Stimulated activated CD8-positive, alpha-beta memory T cell treated with anti-CD3 and anti-CD28 coated beads, Interleukin-4, amount 100 ng/mL, for 24 hours (primary cell): Measurements from ENCODE around the gene NEBL.

ENCODE experiments used
- DNase-seq: peaks from one replicate; pipeline ENCODE4 v3.0.0-alpha.2; 2020; ENCODE audit warnings: low read depth

The NEBL gene

DNA sequence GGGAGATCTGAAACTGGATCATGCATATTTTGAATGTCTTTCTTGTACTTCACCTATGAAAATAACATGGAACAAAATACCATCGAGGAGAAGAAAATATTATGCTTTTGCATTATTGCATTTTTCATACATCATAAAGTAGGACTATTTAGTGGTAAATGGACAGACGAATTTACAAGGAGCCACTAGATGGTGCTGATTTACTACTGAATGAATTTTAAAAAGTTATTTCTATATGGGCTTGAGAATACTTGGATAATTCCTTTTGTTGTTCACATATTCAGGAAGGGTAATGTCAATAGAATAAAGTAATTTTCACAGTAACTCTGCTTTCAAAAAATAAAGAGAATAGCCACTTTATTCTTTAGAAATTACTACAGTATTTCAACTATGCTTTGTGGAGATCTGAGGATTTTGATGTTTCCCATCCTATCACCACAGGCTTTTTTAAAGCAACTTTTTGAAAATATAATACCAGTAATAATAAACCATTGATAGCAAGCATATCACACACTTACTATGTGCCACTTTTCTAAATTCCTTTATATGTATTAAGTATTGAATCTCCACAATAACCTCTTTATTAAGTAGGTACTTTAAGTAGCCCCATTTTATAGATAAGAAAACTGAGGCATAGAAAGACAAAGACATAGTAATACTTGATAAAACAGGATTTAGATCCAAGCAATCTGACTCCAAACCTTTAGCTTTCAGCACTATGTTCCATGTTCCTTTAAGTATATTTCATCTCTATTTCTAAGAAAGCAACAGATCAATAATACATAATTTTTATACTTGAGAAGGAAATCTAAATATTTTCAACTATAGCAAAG, 38.6 kb downstream of the NEBL start:
- no peak for DNase-seq

DNA sequence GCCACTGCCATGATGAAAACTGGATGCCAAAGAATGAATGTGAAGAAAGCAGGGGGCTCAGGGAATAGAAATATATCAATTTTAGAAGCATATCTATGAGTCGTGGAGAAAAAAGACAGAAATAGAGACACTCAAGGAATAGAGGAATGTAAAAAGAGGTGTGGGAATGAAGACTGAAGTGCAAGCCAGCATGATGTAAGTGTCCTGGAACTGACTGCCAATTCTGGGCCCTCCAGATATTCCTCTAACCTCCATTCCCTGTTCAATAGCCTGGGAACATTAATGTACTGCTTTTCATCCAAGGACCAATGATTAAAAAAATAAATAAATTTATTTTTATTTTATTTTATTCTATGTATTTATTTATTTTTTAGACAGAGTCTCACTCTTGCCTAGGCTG, 40.6 kb downstream of the NEBL start:
- no peak for DNase-seq

DNA sequence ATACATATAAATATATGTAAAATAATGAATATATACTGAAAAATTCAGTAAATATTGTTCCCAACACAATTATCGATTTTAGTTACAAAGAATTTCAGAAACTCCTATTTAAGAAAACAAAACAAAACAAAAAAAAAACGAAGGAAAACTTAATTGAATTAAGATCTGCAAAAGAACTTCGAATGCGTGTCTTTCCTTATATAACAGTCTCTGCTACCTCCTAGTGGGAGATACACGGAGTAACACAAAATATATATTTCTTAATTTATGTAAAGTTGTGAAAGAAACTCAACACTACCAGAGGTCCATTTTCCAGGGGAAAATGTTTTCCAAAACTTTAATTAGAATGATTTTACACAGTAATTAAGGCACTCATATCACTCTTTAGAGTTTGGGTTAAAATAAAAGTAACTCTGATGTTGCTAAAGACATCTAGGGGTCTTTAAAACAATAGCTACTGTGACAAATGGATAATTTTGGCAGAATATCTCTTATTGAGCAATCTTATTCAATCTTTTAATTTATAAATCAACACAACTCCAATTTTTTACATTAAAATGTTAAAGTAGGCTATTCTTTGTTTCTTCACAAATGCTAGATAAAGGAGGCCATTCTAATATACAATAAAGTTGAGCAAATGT, 41.6 kb downstream of the NEBL start:
- DNase-seq = no peak

DNA sequence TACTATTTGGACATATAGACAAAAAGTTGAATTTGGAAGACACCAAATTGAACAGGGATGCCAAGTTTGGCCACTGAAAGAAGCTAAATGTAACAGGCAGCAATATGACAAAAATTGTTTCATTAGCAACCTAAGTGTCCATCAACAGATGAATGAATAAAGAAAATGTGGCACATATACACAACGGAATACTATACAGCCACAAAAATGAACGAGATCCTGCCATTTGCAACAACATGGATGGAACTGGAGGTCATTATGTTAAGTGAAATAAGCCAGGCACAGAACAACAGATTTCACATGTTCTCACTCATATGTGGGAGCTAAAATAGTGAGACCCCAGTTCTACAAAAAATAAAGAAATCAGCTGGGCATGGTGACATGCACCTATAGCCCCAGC, 43.8 kb downstream of the NEBL start:
- DNase-seq = no peak

DNA sequence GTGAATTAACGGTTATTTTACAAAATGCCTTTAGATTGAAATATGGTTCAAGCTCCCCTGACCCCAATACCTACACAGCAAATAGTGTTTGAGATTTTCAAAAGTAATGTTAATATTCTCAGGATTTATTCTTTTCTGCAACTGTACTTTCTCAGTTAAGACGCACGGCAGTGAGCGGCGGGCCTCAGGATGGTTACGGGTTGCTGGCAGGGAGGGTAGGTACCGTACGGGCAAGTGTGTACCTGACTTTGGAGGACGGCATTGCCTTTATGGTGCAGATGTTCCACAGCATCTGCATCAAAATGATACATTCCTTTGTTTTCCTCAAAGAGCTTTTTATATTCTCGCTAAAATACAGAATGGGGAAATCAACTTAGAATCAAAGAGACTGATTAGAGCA, 44.8 kb downstream of the NEBL start:
- no peak for DNase-seq

DNA sequence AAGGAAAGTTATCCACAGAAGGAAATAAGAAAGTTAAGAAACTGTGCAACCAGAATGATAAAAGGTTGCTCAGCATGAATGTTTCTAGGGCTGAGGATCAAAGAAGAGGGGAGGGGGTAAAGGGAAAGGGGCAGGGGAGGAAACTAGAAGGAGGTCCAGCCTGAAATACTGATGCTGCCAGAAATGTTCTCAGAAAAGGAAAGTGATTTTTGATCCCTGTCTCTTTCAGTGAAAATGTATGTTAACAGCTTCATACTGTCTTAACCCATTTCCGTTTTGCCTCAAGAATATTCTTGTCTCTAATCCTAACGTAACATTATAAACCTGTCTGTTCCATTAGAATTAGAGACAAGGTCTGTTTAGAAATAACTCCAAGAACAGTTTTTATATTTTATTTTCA, 49.6 kb downstream of the NEBL start:
- no peak for DNase-seq

DNA sequence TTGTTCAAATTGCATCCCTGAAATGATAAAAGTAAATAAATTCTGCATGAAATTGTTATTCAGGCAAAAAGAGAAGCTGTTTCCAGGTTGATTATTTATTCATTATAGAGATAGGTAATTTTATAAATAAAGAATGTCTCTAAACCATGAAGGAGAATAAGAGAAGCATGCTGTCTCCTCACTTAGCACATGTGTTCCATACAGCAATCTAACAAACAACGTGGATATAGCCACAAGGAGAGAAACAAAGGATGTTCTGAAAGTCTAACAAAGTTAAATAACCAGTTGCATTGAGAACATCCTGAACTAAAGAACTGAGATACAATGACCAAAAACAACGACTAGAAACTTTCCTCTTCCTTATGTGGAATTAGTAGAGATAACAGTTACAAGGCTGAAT, 50.8 kb downstream of the NEBL start:
- DNase-seq = no peak

DNA sequence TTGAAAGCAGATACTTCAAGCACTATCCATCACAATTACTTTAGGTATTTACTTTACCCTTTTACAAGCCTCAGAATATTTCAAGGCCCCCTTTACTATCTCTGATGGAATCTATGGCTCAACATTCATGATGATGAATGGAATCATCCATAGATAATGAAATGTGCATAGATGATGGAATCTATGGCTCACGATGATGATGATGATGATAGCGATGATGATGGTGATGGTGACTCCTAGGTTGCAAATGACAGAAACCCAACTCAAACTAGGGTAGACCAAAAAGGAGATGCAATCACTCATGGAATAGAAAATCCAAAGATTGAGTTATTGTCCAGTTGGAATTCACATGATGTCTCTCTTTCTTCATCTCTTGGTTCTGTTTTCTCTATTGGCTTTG, 55.7 kb downstream of the NEBL start:
- no peak for DNase-seq

DNA sequence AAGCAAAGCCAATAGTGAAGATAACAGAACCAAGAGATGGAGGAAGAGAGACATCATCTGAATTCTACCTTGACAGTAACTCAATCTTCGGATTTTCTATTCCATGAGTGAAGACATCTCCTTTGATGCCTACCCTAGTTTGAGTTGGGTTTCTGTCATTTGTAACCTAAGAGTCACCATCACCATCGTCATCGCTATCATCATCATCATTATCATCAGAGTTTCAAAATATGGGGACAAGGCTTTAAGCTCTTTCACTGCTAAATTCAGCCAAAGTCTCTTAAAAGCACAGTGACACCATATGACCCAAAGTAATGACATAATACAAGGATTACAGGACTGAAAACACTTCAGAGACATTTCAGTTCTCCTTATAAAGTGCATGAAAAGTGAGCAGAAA, 57.2 kb downstream of the NEBL start:
- no peak for DNase-seq

DNA sequence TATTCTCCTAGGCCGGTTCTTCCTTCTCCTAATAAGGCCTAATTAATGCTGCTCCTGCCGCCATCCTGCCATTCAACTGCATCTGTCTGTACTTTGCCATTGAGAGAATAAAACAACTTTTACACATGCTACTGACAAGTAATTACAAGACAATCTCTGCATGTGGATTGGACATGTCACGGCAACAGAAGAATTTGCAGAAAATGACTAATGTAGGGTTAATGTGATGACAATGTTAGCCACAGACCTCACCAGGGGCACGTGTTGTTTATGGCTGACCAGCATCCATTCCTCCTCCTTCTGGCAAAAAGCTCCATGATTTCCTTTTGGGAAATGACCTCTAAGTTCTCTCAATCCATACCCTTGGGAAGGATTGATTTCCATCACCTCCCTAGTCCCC, 58.0 kb downstream of the NEBL start:
- no peak for DNase-seq

DNA sequence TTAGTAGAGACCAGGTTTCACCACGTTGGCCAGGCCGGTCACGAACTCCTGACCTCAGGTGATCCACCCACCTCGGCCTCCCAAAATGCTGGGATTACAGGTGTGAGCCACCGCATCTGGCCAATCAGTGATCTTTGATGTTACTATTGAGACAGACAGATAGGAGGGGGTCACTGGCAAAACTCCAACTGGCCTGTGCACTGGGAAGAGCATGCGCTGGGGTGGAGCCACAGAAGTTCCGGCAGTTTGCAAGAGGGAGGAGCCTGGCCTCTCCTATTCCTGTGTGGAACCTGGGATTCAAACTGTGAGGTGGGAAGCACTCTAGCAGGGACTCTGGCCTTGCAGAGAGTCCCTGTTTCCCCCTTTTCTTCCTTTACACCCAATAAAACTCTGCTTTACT, 60.7 kb downstream of the NEBL start:
- DNase-seq = no peak

DNA sequence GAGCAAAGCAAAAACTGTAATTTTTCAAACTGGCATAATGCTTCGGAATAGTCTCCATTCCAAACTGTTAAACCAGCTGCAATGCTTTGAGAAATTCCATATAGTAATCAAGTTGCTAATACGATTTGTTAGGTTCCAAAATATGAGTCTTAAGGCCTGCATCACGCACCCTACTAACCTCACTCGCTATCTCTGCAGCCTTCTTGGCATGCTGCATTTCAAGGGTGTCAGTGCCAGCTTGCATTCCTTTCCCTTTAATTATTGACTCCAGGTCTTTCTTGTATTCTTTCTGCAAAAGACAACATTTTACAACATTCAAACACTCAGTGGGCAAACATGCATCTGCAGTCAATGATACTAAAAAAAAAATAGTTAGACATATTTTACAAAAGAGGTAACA, 61.8 kb downstream of the NEBL start:
- DNase-seq = no peak

DNA sequence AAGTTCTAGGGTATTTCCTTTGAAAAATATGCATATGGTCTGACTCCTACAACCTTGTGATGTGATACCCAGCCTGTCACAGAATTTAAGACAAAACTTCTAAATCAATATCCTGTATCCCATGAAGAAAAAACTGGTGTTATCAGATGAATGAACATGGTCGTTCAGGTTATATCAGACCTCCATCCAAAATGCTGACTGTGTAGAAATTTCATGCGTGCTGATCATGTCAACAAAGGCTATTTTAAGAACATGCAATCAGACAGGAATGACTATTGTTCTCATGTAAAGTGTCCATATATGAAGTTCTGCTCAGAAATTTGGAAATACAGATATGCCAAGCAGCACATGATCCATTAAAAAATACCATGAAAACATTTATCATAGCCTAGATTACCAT, 62.3 kb downstream of the NEBL start:
- no peak for DNase-seq

DNA sequence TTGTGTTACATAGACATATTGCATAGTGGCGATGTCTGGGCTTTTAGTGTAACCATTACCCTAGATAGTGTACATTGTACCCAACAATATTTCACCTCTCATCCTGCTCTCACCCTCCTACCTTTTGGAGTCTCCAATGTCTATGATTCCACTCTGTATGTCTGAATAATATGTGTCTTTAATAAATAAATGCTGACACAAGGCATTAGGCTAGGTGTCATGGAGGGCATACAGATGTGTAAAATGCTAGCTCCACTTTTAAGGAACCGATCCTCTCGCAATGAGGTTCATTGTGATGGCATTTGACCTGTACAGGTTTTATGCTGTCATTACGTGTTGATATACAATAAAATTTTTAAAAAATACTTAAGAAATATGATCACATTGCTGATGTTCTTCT, 74.3 kb downstream of the NEBL start:
- no peak for DNase-seq

DNA sequence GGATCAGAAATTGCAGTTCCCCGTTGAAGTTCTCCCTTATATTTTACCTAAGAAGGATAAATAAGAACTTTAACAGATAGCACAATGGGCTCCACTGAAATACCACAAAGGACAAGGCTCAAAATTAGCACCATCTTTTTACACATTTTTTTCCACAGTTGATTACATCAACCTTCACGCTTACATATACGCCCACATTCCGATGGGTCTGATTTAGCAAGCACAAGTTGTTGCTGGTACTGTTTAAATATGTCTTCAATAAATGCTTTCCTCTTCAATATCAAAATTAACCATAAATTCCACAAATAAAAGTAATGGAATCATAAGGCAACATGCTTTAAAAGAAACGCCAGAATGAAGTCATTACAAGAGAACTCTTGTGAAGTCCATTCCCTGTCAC, 79.5 kb downstream of the NEBL start:
- DNase-seq = no peak

DNA sequence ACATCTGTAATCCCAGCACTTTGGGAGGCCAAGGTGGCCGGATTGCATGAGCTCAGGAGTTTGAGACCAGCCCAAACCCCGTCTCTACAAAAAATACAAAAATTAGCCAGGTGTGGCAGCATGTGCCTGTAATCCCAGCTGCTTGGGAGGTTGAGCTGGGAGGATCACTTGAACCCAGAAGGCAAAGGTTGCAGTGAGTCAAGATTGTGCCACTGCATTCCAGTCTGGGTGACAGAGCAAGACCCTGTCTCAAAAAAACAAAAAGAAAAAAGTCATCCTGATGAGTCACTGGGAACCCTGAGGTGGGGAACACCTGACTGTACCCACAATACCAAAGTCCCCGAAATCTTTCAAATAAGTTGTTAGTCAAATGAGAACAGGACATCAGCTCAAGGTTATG, 80.0 kb downstream of the NEBL start:
- DNase-seq = no peak

DNA sequence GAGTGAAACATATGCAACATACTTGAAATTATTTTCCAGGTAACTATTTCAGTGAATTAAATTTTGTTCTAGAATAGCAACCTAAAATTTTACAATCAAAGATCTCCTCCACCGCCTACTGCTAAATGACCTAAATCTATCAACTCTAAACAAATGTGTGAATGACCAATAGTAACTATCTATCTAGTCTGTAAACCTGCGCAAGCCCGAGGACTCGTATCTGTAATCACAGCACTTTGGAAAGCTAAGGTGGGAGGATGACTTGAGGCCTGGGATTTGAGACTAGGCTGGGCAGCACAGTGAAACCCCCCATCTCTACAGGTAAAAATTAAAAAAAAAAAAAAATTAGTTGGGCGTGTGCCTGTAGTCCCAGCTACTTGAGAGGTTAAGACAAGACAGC, 83.0 kb downstream of the NEBL start:
- DNase-seq = no peak

DNA sequence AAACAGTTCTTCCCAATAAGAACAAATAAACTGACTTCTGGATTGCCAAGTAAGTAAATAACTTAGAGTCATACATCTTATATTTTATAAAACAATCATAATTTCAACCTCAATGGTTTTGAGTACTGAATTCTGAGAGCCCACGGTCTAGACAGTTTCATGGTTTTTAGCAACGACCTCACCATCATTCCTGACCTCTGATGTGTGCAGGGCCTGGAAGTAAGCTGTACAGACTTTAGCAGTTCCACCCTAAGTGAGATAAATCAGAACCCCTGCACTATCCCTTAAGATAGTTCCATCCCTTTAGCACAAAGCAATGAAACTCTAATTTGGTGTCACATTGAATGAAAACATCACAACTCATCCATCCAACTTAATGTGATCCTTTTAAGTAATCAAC, 86.0 kb downstream of the NEBL start:
- DNase-seq = no peak

DNA sequence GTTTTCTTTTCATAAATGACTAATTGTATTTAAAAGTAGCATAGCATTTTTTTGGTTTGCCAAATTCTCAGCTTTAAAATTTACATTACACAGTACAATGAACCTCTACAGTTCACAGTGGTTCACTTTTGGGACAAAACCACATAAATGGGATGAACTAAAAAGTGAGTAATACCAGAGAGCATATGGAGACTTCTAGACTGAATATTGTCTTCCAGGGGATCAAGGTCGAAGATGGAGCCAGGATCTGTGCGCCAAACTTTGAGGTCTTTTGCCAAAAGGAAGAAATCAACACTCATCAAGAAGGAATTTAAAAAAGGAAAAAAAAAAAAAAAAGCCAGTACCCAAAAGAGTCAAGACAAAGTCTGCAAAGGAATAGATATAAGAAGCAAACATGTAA, 87.5 kb downstream of the NEBL start:
- DNase-seq = no peak

DNA sequence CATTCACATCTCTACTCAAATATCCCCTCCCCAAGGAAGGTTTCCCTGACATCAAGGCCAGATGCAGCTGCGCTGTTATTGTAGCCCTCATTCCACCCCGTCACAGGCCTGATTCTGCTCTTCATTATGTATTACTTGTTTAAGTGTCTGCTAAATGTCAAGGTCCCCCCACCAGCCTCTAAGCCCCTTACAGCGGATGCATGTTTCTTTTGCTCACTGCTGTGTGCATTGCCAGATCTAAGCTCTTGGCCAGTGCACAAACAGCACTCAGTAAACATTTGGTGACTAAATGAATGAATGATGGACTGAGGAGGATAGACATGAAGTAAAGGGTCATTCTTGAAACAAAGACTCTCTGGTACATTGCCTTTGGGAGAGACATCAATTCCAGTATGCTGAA, 90.6 kb downstream of the NEBL start:
- no peak for DNase-seq

DNA sequence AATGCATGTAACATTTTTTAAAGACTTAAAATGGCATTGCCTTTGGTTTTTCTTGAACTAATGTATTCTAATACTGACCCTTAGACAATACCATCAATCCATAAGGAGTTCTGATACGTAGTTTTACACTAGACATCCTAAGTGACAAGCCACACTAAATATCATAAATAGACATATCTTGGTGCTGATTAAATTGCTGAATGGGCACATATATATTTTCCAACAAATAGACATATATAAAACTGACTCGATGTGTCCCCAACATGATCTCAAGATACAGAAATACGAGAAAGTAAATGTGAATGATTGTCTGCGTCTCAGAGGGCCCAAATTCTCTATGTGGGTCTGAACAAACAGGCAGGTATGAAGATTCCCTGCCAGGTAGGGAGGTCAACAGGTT, 99.8 kb downstream of the NEBL start:
- DNase-seq = no peak

DNA sequence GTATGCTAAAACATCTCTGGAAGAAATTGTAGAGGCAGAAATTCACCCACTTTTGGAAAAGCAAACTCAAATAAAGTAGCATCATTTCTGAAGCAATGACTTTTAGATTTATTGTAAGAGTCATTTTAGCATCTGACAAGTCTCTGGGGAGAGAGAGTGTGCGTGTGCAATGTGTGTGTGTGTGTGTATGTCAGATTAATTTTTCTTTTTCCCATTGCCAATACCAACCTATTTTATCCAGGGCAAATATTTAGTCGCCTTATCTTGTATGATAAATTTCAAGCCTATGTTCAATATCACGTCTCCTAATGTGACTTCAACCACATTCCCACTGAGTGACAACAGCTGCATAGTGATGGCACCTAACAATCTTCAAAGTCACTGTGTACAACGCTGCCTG, 101.7 kb downstream of the NEBL start:
- no peak for DNase-seq

DNA sequence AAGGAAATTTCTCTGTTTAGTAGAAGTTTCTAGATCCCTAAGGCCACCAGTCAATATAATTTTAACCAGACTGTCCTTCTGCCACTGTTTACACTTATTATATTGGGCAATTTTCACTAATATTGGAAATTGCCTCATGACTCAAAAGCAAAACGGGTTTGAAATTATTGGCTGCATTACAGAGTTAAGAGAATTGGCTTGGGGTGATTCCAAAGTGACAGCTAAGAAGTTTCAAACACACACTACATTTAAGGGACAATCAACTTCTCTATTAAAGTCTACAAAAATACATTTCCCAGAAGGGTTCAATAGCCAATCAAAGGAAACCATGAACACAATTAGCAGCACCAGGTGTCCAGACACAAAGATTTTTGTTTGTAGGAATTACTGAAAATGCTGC, 111.9 kb downstream of the NEBL start:
- DNase-seq = no peak
